Ovary (tissue), 9 donors: ENCODE data around the gene CMTM6. TPM values are rescaled to one million over a fixed set of nuclear protein-coding genes. Genes with fewer than 3 reads are reported as not detected.

Experiments
- DNase-seq, 5 donors: peaks; one replicate each; pipeline ENCODE4 v3.0.0-alpha.2; 2019 to 2020
- H3K27ac ChIP-seq, 2 donors: fragments of 200-600 bp; one replicate each; pipeline versions ENCODE4 v1.5.1 to v1.8.0; 2019 to 2022
- H3K27me3 ChIP-seq: fragments of 200-600 bp; one replicate; pipeline ENCODE4 v1.8.0; 2022
- H3K36me3 ChIP-seq: fragments of 200-600 bp; sonication (generic); one replicate; pipeline ENCODE4 v1.5.1; 2019
- H3K4me1 ChIP-seq: one replicate; pipeline ENCODE4 v1.8.1; 2013; ENCODE audit warnings: mild to moderate bottlenecking, moderate library complexity; ENCODE audit not compliant: insufficient read depth
- H3K4me3 ChIP-seq: fragments of 200-600 bp; sonication (generic); one replicate; pipeline ENCODE4 v1.5.1; 2017
- H3K9me3 ChIP-seq, 2 donors: fragments of 200-600 bp in 1 of 2; sonication (generic) in 1 of 2; one replicate each; pipeline versions ENCODE4 v1.5.1 to v1.8.1; 2013 to 2019; ENCODE audit warnings: mild to moderate bottlenecking in 1 of 2, moderate library complexity in 1 of 2
- EP300 ChIP-seq: sonication (generic); formaldehyde crosslinking; IDR thresholded peaks from one replicate; pipeline ENCODE4 v1.6.1; 2017; ENCODE audit warnings: antibody characterized with exemption
- POLR2A ChIP-seq: fragments of 450-650 bp; IDR thresholded peaks from one replicate; pipeline ENCODE4 v1.6.1; 2017; ENCODE audit warnings: antibody characterized with exemption, mild to moderate bottlenecking, moderate library complexity
- WGBS, 3 donors: extraction: QIAGEN DNeasy Blood & Tissue Kit in 1 of 3; methylation state at CpG; one replicate each; pipeline versions ENCODE4 v1.1.5 to v1.1.7; 2013 to 2017; 5-methylcytosine and 5-hydroxymethylcytosine counted together
- intact Hi-C, 4 donors: fragments of 100-400 bp; cut with DNase I; formaldehyde crosslinking; loops; one replicate each; pipeline versions ENCODE4 v1.11.0 to v1.15.1; 2022 to 2023
- polyA plus RNA-seq, 2 donors: library from polyadenylated mRNA; stranded (reverse); fragments of 200-250 nt in 1 of 2; fragments of 350-450 nt in 1 of 2; fragmentation: Illumina TruSeq in 1 of 2; extraction: RNeasy Lipid Tissue Mini Kit (QIAGEN cat#74804) in 1 of 2; gene quantifications; one replicate each; pipeline ENCODE4 v1.2.3, GENCODE V29; 2013 to 2014
- total RNA-seq, 7 donors: library from RNA; depleted of rRNA in 2 of 7; stranded (reverse); fragments of >200 nt in 2 of 7; fragmentation: NEBNext Ultra II Directional in 3 of 7; extraction: Animal tissue kit (Norgen Biotek cat#: 25700) in 3 of 7; gene quantifications; one replicate each; pipeline versions ENCODE4 v1.1.0 to v1.2.4, GENCODE V29; 2016 to 2023
- TF ChIP-seq, protein P1 (sequence below), 3 donors: fragments of 450-650 bp in 2 of 3; fragments of 200-600 bp in 1 of 3; IDR thresholded peaks; one replicate each; pipeline versions ENCODE4 v1.5.1 to v1.8.0; 2016 to 2022; ENCODE audit warnings: antibody characterized with exemption in 3 of 3, mild to moderate bottlenecking in 1 of 3
- donor health status: DM: no; HTN: no; CAD: no; lungs with moderate emphysema.
- donor health status: DM: no; HTN: no; CAD: no.
- donor health status: Bipolar disorder and iron deficiency.
- donor health status: DM: yes; HTN: yes; CAD: no.
- donor health status: DM: no; HTN: no; CAD: no.
- donor health status: DM: yes; HTN: yes; CAD: no.

Gene CMTM6
- total and polyA plus RNA-seq, 9 donors: 19.7 to 150 (median 25.9) TPM

DNA sequence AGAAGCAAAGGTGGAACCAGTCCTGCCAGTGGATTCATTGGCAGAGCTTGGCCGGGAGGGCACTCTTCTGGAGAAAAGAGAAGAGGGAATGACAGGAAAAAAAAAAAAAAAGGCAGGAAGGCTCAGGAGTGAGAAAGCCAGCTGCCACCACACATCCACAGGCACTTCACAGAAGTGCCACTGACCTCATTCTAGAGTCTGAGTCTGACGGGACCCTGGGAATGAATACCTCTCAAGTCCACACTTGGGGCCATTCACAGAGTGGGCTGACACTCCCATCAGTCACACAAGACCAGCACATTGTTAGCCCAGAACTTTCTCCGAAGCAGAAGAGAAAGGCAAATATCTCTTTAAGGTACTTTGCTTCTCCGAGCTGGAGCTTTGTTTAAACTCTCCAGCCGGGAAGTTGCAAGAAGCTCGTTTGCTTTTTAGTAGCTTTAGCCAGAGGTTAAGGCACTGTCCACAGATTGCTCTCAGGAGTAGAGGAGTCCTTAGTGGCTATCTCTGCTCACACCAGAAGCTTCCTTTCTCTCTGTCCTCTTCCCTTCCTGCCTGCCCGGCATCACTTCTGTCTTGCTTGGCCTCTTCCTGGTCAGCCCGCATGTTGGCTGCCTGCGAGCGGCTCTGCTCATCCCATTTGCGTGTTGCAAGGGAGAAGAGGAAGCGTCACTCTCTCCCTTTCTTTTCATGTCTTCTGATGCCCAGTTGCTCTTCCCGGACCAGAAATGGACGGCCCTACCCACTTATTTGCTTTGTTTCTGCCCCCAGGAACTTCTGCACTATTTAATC, 53.8 kb downstream of the CMTM6 start:
- DNase-seq: no peak
- H3K4me3 ChIP-seq: no peak overlapping the region
- no peaks in the 10 kb centered on the region for H3K9me3 ChIP-seq
- TF ChIP-seq, protein P1, sequence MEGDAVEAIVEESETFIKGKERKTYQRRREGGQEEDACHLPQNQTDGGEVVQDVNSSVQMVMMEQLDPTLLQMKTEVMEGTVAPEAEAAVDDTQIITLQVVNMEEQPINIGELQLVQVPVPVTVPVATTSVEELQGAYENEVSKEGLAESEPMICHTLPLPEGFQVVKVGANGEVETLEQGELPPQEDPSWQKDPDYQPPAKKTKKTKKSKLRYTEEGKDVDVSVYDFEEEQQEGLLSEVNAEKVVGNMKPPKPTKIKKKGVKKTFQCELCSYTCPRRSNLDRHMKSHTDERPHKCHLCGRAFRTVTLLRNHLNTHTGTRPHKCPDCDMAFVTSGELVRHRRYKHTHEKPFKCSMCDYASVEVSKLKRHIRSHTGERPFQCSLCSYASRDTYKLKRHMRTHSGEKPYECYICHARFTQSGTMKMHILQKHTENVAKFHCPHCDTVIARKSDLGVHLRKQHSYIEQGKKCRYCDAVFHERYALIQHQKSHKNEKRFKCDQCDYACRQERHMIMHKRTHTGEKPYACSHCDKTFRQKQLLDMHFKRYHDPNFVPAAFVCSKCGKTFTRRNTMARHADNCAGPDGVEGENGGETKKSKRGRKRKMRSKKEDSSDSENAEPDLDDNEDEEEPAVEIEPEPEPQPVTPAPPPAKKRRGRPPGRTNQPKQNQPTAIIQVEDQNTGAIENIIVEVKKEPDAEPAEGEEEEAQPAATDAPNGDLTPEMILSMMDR (IDR thresholded peaks at IDR 0.05): no peak
- TF ChIP-seq POLR2A: no peak
- TF ChIP-seq EP300: no peak
- no peaks in the 10 kb centered on the region for H3K4me1 ChIP-seq
- WGBS, 3 donors: 82 to 85% (median 84%) methylated on average over 14 of the region's 14 CpGs
- H3K27me3 ChIP-seq: no peaks in the 10 kb centered on the region
- H3K27ac ChIP-seq: no peak overlapping the region
- no peaks in the 10 kb centered on the region for H3K36me3 ChIP-seq
- intact Hi-C loops: no loop called here

GRCh38 chr3:32447865-32448400, 54.7 kb downstream of the CMTM6 start:
- no peaks in the 10 kb centered on the region for H3K36me3 ChIP-seq
- TF ChIP-seq, protein P1 (IDR thresholded peaks at IDR 0.05): no peak
- no peak for TF ChIP-seq EP300
- TF ChIP-seq POLR2A: no peak
- H3K4me1 ChIP-seq: no peaks in the 10 kb centered on the region
- H3K27ac ChIP-seq: no peak overlapping the region
- no peak for DNase-seq
- intact Hi-C loops: no loop called here
- no peaks in the 10 kb centered on the region for H3K9me3 ChIP-seq
- H3K27me3 ChIP-seq: no peaks in the 10 kb centered on the region
- 67 to 73% (median 67%) methylated on average over 1 of the region's 1 CpG for WGBS, 3 donors
- no peak overlapping the region for H3K4me3 ChIP-seq

GRCh38 chr3:32443478-32443877, 59.2 kb downstream of the CMTM6 start:
- TF ChIP-seq, protein P1 (IDR thresholded peaks at IDR 0.05): no peak
- no peak for TF ChIP-seq EP300
- TF ChIP-seq POLR2A: no peak
- H3K27ac ChIP-seq: no peak overlapping the region

DNA sequence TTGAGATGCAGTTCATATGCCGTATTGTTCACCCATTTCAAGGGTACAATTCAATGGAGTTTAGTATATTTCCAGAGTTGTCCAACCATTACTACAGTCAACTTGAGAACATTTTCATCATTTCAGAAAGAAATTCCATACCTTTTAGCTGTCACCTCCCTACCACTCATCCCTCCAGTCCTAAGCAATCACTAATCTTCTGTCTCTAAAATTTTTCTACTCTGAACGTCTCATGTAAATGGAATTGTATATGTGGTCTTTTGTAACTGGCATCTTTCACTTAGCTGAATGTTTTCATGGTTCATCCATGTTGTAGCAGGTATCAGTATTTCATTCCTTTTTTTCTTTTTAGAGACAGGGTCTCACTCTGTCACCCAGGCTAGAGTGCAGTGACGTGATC, 59.9 kb downstream of the CMTM6 start:
- WGBS, 3 donors: 95 to 97% (median 97%) methylated on average over 3 of the region's 3 CpGs
- no peak for DNase-seq
- no peak overlapping the region for H3K27ac ChIP-seq

More at GRCh38 chr3:32443478-32443877, 59.2 kb downstream of the CMTM6 start:
- Histone ChIP-seq H3K27me3 (no peaks in the 10 kb centered on the region), H3K4me1 (no peaks in the 10 kb centered on the region), H3K9me3 (no peaks in the 10 kb centered on the region), H3K36me3 (no peaks in the 10 kb centered on the region), H3K4me3 (no peak overlapping the region)
- no peak for DNase-seq
- intact Hi-C loops: no loop called here
- WGBS, 3 donors: 58 to 94% (median 82%) methylated on average over 1 of the region's 1 CpG

More for the DNA sequence above, 59.9 kb downstream of the CMTM6 start:
- TF ChIP-seq POLR2A: no peak
- TF ChIP-seq, protein P1 (IDR thresholded peaks at IDR 0.05): no peak
- TF ChIP-seq EP300: no peak
- Histone ChIP-seq H3K27me3 (no peaks in the 10 kb centered on the region), H3K4me1 (no peaks in the 10 kb centered on the region), H3K4me3 (no peak overlapping the region), H3K36me3 (no peaks in the 10 kb centered on the region), H3K9me3 (no peaks in the 10 kb centered on the region)
- intact Hi-C loops: no loop called here
